Esophagus (tissue), 2 donors: Measurements from ENCODE around the gene POU2F1. TPM values are rescaled to one million over a fixed set of nuclear protein-coding genes. Genes with fewer than 3 reads are reported as not detected.
"Not testable (repeated sequence)": the region's sequence is repeated elsewhere in the genome, so short reads cannot be mapped to it uniquely, and the experiment has no call there.

ENCODE experiments used
- H3K27ac ChIP-seq, 2 donors: one replicate each; pipeline ENCODE4 v1.5.1; 2013; ENCODE audit warnings: low read depth in 2 of 2, mild to moderate bottlenecking in 2 of 2, inconsistent platforms in 1 of 2, low read length in 1 of 2, moderate library complexity in 1 of 2
- H3K27me3 ChIP-seq, 2 donors: one replicate each; pipeline ENCODE4 v1.6.1; 2013; ENCODE audit warnings: low read length in 2 of 2, control low read depth in 1 of 2, mild to moderate bottlenecking in 1 of 2; ENCODE audit not compliant: insufficient read depth in 2 of 2, control insufficient read depth in 1 of 2
- H3K36me3 ChIP-seq, 2 donors: one replicate each; pipeline ENCODE4 v1.6.1; 2013; ENCODE audit warnings: low read length in 1 of 2; ENCODE audit not compliant: control insufficient read depth in 2 of 2, insufficient read depth in 2 of 2
- H3K4me1 ChIP-seq, 2 donors: one replicate each; pipeline ENCODE4 v1.6.1; 2013; ENCODE audit warnings: low read length in 1 of 2; ENCODE audit not compliant: control insufficient read depth in 2 of 2, insufficient read depth in 2 of 2
- H3K4me3 ChIP-seq, 2 donors: one replicate each; pipeline ENCODE4 v1.5.1; 2013; ENCODE audit warnings: low read length in 2 of 2, mild to moderate bottlenecking in 2 of 2, low read depth in 1 of 2, moderate library complexity in 1 of 2
- H3K9me3 ChIP-seq, 2 donors: one replicate each; pipeline ENCODE4 v1.6.1; 2013; ENCODE audit warnings: mild to moderate bottlenecking in 2 of 2, low read depth in 1 of 2, low read length in 1 of 2, moderate library complexity in 1 of 2; ENCODE audit not compliant: control insufficient read depth in 2 of 2, insufficient read depth in 1 of 2
- WGBS, 2 donors: extraction: QIAGEN DNeasy Blood & Tissue Kit; methylation state at CpG; one replicate each; pipeline ENCODE4 v1.1.7; 2013; 5-methylcytosine and 5-hydroxymethylcytosine counted together
- polyA plus RNA-seq, 2 donors: library from polyadenylated mRNA; stranded (reverse); fragments of 200-250 nt; gene quantifications; one replicate each; pipeline ENCODE4 v1.2.3, GENCODE V29; 2013
- donor health status: healthy with polysubstance abuse.
- donor health status: Bipolar disorder and iron deficiency.

The POU2F1 gene
- polyA plus RNA-seq, 2 donors, result 1.3 to 1.5 TPM

DNA sequence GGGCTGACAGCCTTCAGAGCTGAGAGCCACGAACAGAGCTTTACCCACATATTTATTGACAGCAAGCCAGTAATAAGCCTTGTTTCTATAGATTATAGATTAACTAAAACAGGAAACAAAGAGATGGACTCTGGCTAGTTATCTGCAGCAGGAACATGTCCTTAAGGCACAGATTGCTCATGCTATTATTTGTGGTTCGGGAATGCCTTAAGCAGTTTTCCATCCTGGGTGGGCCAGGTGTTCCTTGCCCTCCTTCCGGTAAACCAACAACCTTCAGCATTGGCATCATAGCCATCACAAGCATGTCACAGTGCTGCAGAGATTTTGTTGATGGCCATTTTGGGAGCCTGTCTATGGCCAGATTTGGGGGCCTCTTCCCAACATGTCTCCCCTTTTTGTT is 96.8 kb downstream of the POU2F1 start:
- Histone ChIP-seq H3K9me3 (peaks cover 3 to 10% of the 10 kb centered on the region in 2 donors), H3K36me3 (no peaks in the 10 kb centered on the region), H3K27me3 (no peaks in the 10 kb centered on the region), H3K4me3 (no peak overlapping the region), H3K4me1 (peaks cover 0 to 2% of the 10 kb centered on the region in 2 donors), H3K27ac (no peak overlapping the region)
- 90 to 93% methylated on average over 3 of the region's 3 CpGs for WGBS, 2 donors

DNA sequence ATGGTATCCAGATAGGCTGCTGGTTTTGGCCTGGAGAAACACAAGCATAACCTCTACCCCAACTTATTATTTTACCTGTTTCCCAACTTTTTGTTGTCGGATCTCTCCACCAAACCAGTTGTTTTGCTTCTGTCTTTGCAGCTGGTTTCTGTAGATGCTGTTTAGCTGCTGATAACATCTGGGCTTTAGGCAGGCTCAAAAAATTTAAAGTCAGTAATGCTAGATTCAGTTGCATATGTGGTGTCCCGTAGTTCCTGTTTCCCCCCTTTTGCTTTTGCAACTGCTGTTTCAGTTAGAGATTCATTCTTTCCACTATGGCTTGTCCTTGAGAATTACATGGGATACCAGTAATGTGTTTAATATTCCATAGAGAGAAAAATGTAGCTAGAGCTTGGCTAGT is 98.5 kb downstream of the POU2F1 start:
- peaks cover 3 to 16% of the 10 kb centered on the region in 2 donors for H3K9me3 ChIP-seq
- 93 to 98% methylated on average over 2 of the region's 2 CpGs for WGBS, 2 donors
- not testable (repeated sequence) for H3K27me3 ChIP-seq, H3K36me3 ChIP-seq, H3K27ac ChIP-seq, H3K4me3 ChIP-seq, H3K4me1 ChIP-seq

DNA sequence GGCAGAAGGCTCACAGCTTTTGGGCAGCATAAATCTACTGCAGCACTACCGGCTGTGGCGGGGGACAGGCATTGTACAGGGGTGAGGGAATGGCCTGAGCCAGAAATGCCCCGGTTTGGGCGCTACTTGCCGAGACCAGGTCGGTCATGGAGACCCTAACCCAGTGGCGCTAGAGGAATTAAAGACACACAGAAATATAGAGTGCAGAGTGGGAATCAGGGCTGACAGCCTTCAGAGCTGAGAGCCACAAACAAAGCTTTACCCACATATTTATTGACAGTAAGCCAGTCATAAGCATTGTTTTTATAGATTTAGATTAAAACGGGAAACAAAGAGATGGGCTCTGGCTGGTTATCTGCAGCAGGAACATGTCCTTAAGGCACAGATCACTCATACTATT is 101.8 kb downstream of the POU2F1 start:
- Histone ChIP-seq H3K9me3 (peaks cover 3 to 12% of the 10 kb centered on the region in 2 donors), H3K27me3 (no peaks in the 10 kb centered on the region), H3K27ac (no peak overlapping the region), H3K36me3 (no peaks in the 10 kb centered on the region), H3K4me3 (no peak overlapping the region), H3K4me1 (no peaks in the 10 kb centered on the region)
- WGBS, 2 donors, result 96 to 98% methylated on average over 8 of the region's 8 CpGs

DNA sequence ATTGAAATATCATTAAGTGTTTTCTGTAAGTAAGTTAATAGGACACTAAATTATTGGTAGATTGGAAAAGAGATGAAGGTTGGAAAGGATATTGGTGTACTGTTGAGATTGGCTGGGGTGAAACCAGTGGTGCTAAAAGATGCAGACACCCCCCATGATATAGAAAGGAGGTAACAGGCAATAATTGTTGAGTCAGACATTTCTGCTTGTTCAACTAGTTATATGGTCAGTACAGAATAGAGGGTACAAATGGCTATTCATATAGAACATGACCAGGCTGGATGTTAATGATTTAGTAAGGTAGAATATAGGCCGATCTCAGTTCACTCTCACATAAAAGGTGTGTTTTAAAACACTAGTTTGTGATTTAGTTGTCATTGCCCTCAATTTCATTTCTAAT is 104.5 kb downstream of the POU2F1 start:
- Histone ChIP-seq H3K9me3 (peaks cover 3 to 9% of the 10 kb centered on the region in 2 donors), H3K4me3 (no peak overlapping the region), H3K27ac (no peak overlapping the region), H3K36me3 (no peaks in the 10 kb centered on the region), H3K4me1 (no peaks in the 10 kb centered on the region), H3K27me3 (no peaks in the 10 kb centered on the region)
- WGBS, 2 donors, result 95 to 97% methylated on average over 1 of the region's 1 CpG

DNA sequence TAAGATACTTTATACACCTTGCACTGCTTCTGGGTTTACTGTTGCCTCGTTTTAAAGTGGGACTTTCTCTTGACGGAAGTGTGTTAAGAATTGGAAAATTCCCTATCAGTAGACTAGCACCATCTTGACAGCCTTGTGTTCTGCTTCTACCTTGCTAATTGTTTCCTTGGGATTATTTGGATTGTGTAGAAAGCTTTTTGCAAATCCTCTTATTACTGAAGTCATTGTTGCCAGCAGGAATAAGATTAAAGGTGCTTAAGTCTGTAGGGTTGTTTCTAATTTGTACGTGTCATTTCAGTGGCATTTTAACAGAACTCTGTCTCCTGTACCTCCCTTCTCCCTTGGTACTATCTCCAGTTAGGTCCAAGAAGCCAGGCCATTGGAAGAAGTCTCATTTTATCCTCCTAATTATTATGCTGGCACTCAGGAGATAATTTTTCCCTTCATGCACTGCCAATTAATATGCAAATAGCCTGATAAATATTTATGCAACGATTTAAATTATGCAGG is 107.7 kb downstream of the POU2F1 start:
- no peak overlapping the region for H3K27ac ChIP-seq
- no peak overlapping the region for H3K4me3 ChIP-seq
- peaks cover 0 to 2% of the 10 kb centered on the region in 2 donors for H3K9me3 ChIP-seq
- H3K36me3 ChIP-seq, result no peaks in the 10 kb centered on the region
- H3K4me1 ChIP-seq, result no peaks in the 10 kb centered on the region
- H3K27me3 ChIP-seq, result no peaks in the 10 kb centered on the region
- 56 to 57% methylated on average over 4 of the region's 4 CpGs for WGBS, 2 donors

DNA sequence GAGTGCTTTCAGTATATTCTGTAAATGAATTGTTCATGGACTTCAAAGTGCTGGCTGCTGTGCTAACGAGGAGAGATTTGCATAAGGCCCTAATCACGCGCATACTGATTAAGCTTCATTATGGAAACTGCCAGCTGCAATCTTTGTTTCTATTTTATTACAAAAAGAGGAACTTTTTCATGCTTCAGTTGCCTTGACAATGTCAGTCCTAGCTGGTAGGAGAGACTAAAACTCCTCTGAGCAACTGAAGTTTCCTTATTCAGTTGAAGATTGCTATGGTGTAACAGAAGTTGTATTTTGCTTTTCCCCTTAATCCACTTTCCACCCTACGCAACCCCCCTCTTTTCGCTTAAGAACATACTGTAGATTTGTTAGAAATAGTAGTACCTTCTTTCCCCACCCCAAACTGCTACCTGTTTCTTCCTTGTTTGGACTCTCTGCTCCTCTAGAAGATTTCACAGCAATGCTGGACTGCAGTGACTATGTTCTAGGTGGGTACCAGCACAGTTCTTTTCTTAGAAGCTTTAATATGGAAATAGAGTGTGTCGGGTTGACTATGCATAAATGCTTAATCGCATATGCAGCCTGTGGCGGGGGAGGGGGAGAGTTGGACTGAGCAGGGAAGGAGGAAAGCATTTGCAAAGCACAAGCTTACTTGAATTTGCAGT is 108.3 kb downstream of the POU2F1 start:
- H3K36me3 ChIP-seq, result no peaks in the 10 kb centered on the region
- 80 to 83% methylated on average over 8 of the region's 8 CpGs for WGBS, 2 donors
- H3K9me3 ChIP-seq, result no peaks in the 10 kb centered on the region
- no peaks in the 10 kb centered on the region for H3K27me3 ChIP-seq
- no peak overlapping the region for H3K4me3 ChIP-seq
- H3K4me1 ChIP-seq, result no peaks in the 10 kb centered on the region
- H3K27ac ChIP-seq, result no peak overlapping the region

DNA sequence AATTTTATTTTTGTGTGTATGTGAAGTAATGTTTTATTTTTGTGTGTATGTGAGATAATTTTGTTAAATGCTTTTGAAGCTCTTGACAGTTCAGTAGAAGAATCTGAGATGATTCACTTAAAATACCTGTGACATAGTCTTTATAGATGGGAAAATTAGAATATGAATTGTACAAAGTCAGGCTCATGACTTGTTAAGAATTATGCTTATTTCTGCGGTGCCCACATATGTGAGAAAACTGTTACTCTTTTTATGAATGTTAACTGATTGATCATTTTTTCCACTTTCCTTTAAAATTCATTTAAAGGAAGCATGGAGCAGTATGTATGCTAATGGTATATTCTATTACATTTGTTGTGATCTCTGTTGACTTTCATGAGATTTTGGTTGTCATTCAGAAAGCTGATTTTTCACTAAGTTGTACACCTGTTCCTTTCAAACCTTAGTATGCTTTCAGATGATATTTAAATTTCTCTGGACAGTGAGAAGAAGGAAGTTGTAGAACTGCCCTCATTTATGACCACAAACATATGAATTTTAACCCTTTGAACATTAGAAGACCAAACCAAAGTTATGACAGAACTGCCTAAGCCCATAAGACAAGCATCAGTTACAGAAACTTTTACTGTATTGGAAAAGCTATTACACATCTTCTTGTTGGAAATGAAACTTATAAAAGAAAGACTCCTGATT is 110.1 kb downstream of the POU2F1 start:
- Histone ChIP-seq H3K9me3 (no peaks in the 10 kb centered on the region), H3K4me3 (no peak overlapping the region), H3K36me3 (no peaks in the 10 kb centered on the region), H3K27me3 (no peaks in the 10 kb centered on the region), H3K27ac (no peak overlapping the region), H3K4me1 (no peaks in the 10 kb centered on the region)
- WGBS, 2 donors, result 84 to 85% methylated on average over 1 of the region's 1 CpG

DNA sequence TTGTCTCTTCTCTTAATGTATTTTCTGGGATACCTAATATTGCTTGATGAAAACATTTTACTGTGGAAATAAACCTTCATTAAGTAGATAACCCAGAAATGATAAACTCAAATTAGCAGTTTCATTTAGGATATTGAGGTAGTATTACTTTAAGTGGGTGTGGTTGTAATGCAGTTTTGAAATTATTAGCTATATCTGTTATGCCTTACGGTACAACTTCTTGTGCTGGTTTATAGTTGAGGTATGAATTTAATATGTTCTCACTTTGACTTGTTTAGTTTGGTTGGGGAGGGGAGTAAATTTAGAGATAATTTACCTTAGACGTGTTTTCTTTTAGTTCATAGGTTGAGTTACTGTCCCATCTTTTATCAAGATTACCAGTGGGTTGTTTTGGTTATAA is 111.0 kb downstream of the POU2F1 start:
- Histone ChIP-seq H3K27me3 (no peaks in the 10 kb centered on the region), H3K9me3 (no peaks in the 10 kb centered on the region), H3K27ac (no peak overlapping the region), H3K36me3 (no peaks in the 10 kb centered on the region), H3K4me3 (no peak overlapping the region), H3K4me1 (no peaks in the 10 kb centered on the region)
- WGBS, 2 donors, result 69 to 71% methylated on average over 2 of the region's 2 CpGs

DNA sequence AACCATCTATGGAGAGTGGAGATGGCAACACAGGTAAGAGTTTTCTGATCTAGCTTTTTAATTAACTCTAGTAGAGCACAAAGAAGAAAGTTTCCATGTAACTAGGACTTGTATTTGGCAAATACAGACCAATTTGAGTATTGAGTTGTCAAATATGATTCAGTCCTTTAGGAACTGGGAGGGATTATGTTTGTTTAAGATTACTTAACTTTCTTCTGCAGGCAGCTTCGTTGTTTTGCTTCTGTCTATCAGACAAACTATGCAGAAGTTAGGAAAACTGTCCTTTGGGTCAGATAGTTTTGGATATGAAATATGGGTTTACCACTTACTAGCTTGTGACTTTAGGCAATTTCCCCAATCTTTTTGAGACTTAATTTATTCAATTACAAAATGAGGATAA is 111.8 kb downstream of the POU2F1 start:
- H3K27me3 ChIP-seq, result no peaks in the 10 kb centered on the region
- H3K36me3 ChIP-seq, result peaks cover 0 to 2% of the 10 kb centered on the region in 2 donors
- H3K4me3 ChIP-seq, result no peak overlapping the region
- H3K9me3 ChIP-seq, result no peaks in the 10 kb centered on the region
- H3K27ac ChIP-seq, result no peak overlapping the region
- no peaks in the 10 kb centered on the region for H3K4me1 ChIP-seq
- WGBS, 2 donors, result 21 to 23% methylated on average over 1 of the region's 1 CpG

DNA sequence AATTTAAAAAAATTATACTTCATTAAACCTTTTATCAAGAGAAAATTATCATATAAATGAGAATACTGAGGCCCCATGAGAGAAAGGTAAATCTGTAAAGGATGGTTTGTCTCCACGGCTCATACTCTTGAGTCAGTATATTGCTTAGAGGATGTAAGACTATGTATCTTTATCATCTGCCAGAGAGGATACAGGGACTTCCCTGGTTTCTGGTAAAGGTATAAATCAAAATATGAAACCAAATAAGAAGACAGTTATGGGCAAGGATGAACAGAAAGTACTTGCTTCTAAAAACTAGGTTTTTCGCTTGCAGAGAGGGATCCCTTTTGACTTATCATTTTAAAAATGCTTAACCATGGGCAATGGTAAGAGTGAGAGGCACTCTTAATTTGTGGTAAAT is 112.4 kb downstream of the POU2F1 start:
- Histone ChIP-seq H3K36me3 (peaks cover 0 to 2% of the 10 kb centered on the region in 2 donors), H3K27ac (no peak overlapping the region), H3K4me1 (no peaks in the 10 kb centered on the region), H3K4me3 (no peak overlapping the region), H3K9me3 (no peaks in the 10 kb centered on the region), H3K27me3 (no peaks in the 10 kb centered on the region)
- WGBS, 2 donors, result 89 to 93% methylated on average over 2 of the region's 2 CpGs
